Small intestine (tissue), 7 donors: ENCODE measurements around the gene PHACTR1. TPM values are rescaled to one million over a fixed set of nuclear protein-coding genes. Genes with fewer than 3 reads are reported as not detected.

Experiments used
- DNase-seq, 2 donors: peaks; one replicate each; pipeline versions ENCODE4 v3.0.0 to v3.0.0-alpha.2; 2013
- FAIRE-seq: peaks from 2 replicates; lab custom pipeline; 2012; peaks lifted over from hg19 to GRCh38; lab: Jason Lieb, UNC
- H3K27ac ChIP-seq, 3 donors: one replicate each; pipeline ENCODE4 v1.5.1; 2013; ENCODE audit warnings: low read length in 2 of 3, mild to moderate bottlenecking in 2 of 3, control low read depth in 1 of 3, inconsistent platforms in 1 of 3, low read depth in 1 of 3, moderate library complexity in 1 of 3
- H3K27me3 ChIP-seq, 3 donors: one replicate each; pipeline ENCODE4 v1.6.1; 2013; ENCODE audit warnings: low read length in 3 of 3, inconsistent platforms in 1 of 3; ENCODE audit not compliant: control insufficient read depth in 3 of 3, insufficient read depth in 3 of 3
- H3K36me3 ChIP-seq, 3 donors: one replicate each; pipeline ENCODE4 v1.6.1; 2013; ENCODE audit warnings: low read length in 3 of 3, inconsistent platforms in 1 of 3, low read depth in 1 of 3, mild to moderate bottlenecking in 1 of 3, moderate library complexity in 1 of 3; ENCODE audit not compliant: control insufficient read depth in 3 of 3, insufficient read depth in 2 of 3
- H3K4me1 ChIP-seq, 3 donors: one replicate each; pipeline ENCODE4 v1.6.1; 2013; ENCODE audit warnings: low read length in 2 of 3, inconsistent platforms in 1 of 3, low read depth in 1 of 3, mild to moderate bottlenecking in 1 of 3, moderate library complexity in 1 of 3; ENCODE audit not compliant: control insufficient read depth in 3 of 3, insufficient read depth in 2 of 3
- H3K4me3 ChIP-seq, 3 donors: one replicate each; pipeline ENCODE4 v1.5.1; 2013; ENCODE audit warnings: low read length in 3 of 3, control low read depth in 1 of 3, inconsistent platforms in 1 of 3, low read depth in 1 of 3, mild to moderate bottlenecking in 1 of 3, moderate library complexity in 1 of 3
- H3K9me3 ChIP-seq, 2 donors: one replicate each; pipeline ENCODE4 v1.6.1; 2013; ENCODE audit warnings: low read depth in 1 of 2, low read length in 1 of 2; ENCODE audit not compliant: control insufficient read depth in 2 of 2, insufficient read depth in 1 of 2
- WGBS, 3 donors: extraction: QIAGEN DNeasy Blood & Tissue Kit; methylation state at CpG; one replicate each; pipeline ENCODE4 v1.1.7; 2013; 5-methylcytosine and 5-hydroxymethylcytosine counted together
- polyA plus RNA-seq, 4 donors: library from polyadenylated mRNA; stranded (reverse) in 3 of 4; unstranded in 1 of 4; fragments of 200-250 nt in 3 of 4; fragments of 120-200 nt in 1 of 4; gene quantifications; one replicate each; pipeline versions ENCODE4 v1.2.1 to v1.2.3, GENCODE V29; 2013
- donor health status: healthy with polysubstance abuse.
- donor health status: control.
- donor health status: control.
- donor health status: Bipolar disorder and iron deficiency.
- donor health status: healthy.

The PHACTR1 gene
- polyA plus RNA-seq, 4 donors = 0.67 to 3.8 (median 1.8) TPM

DNA sequence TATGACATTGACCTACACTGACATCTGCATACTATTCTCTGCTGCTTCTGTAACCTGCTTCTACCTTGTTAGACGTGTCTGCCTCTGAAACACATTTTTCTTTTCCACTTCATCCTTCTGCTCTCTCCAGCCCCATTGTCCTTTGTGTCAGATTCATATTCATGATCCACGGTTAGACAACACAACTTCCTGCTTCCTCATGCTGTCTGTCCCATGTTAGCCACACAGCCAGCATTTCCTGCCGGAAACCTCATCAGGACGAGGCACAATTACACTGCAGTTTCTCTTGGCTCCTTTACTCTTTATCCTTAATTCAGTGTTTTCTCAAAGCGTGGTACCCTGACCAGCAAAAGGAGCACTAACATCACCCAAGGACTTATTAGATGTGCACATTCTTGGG is 461.5 kb downstream of the PHACTR1 start:
- FAIRE-seq = no peak
- Histone ChIP-seq H3K4me3 (no peak overlapping the region), H3K4me1 (no peaks in the 10 kb centered on the region), H3K27ac (no peak overlapping the region), H3K27me3 (peaks cover 0 to 5% (median 0%) of the 10 kb centered on the region in 3 donors), H3K36me3 (no peaks in the 10 kb centered on the region), H3K9me3 (no peaks in the 10 kb centered on the region)
- 38 to 51% (median 43%) methylated on average over 5 of the region's 5 CpGs for WGBS, 3 donors
- DNase-seq = no peak

DNA sequence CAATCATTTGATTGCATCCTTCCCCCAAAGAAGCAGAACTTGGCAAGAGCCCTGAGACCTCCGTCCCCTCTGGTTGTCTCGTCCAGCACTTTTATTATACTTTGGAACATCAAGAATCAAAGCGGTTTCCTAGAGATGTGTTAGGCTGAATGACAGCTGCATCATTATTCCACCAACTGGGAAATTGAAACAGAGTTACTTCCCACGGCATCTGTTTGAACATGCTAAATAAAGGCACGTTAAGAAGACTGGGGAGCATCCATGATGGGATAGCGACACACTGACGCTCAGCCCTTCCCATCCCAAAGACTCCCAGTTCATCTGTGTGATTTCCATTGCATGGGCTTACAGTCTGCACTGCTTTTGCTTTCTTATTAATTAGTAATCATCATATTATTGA is 464.0 kb downstream of the PHACTR1 start:
- 81 to 95% (median 90%) methylated on average over 7 of the region's 7 CpGs for WGBS, 3 donors
- Histone ChIP-seq H3K36me3 (peaks cover 0 to 3% (median 0%) of the 10 kb centered on the region in 3 donors), H3K4me3 (no peak overlapping the region), H3K27me3 (peaks cover 0 to 2% (median 0%) of the 10 kb centered on the region in 3 donors), H3K9me3 (no peaks in the 10 kb centered on the region), H3K4me1 (no peaks in the 10 kb centered on the region), H3K27ac (no peak overlapping the region)
- FAIRE-seq (no peak), DNase-seq (no peak)

DNA sequence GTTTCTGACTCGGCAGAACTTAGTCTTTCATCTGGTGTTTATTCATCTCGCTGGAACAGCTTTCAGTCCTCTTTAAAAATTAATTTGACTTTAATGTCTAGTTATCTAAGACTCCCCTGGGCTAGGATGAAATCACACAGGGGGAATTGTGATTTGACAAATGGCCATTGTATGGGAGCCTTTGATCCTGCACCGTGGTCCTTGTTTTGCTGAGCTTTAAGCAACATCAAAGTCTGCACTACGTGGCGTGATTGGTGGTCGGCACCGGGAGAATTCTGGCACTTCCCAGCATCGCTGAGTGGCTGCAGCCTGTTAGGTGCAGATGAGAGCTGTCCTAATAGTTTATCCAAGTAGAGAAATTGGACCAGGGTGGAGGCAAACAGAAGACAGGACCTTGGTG is 464.8 kb downstream of the PHACTR1 start:
- DNase-seq = no peak
- WGBS, 3 donors = 13 to 37% (median 19%) methylated on average over 8 of the region's 8 CpGs

DNA sequence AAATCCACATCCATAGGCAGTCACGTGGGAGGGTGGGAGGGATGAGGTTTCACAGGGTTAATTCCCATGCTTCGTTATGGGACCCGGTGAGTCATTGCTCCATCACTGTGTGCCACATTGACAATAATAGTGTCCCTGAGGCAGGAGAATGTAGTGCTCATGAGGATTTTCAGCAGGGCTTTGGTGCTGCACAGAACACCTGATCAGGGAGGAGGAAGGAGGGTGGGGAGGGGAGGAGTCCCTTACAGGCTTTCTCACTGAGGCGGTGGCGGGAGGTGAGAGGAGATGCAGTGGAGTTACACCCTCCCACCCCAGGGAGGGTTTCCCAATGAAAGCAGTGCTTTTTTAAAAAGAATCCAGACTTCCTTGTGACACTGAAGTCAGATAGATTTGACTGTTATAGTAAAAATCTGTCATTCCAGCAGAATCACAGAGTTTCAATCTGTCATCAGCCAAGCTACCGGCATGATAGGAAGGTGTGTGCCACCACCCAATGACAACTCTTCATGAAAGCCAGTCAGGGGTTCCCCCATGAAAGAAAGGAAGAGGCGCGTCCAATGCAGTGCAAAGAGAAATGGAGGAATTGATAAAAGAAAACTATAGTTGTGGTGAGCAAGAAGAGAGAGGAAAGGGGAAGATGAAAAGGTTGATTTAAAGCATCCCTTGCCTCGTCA is 467.0 kb downstream of the PHACTR1 start:
- WGBS, 3 donors = 81 to 83% (median 82%) methylated on average over 9 of the region's 9 CpGs
- peaks cover 0 to 3% (median 0%) of the 10 kb centered on the region in 3 donors for H3K36me3 ChIP-seq

More for the DNA sequence above, 464.8 kb downstream of the PHACTR1 start:
- Histone ChIP-seq H3K36me3 (peaks cover 0 to 3% (median 0%) of the 10 kb centered on the region in 3 donors), H3K4me1 (no peaks in the 10 kb centered on the region), H3K9me3 (no peaks in the 10 kb centered on the region), H3K27ac (no peak overlapping the region), H3K27me3 (peaks cover 0 to 2% (median 0%) of the 10 kb centered on the region in 3 donors), H3K4me3 (no peak overlapping the region)
- FAIRE-seq = no peak

DNA sequence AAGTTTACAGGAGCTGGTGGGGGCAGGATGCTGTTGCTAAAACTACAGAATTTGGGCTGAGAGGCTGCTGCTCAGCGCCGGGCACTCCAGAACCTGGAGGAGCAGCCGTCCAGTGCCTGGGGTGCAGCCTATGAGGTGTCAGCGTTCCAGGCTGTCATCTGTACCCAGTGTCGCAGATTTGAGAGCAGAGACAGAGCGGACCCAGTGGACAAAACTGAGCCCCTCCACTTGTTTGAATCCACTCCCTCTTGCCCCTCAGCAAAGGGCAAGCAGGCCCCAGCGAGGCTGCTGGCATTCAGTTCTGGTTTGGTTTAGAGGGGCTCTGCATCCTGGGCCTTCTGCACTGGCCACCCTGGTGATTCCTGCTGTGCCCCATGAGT is 467.5 kb downstream of the PHACTR1 start:
- H3K27me3 ChIP-seq = peaks cover 0 to 2% (median 0%) of the 10 kb centered on the region in 3 donors
- H3K36me3 ChIP-seq = peaks cover 0 to 3% (median 0%) of the 10 kb centered on the region in 3 donors
- no peaks in the 10 kb centered on the region for H3K9me3 ChIP-seq
- H3K4me3 ChIP-seq = no peak overlapping the region
- DNase-seq (no peak), FAIRE-seq (no peak)
- WGBS, 3 donors = 91 to 93% (median 93%) methylated on average over 7 of the region's 7 CpGs
- no peak overlapping the region for H3K27ac ChIP-seq
- H3K4me1 ChIP-seq = no peaks in the 10 kb centered on the region

More for the DNA sequence above, 467.0 kb downstream of the PHACTR1 start:
- H3K4me3 ChIP-seq = no peak overlapping the region
- peaks cover 0 to 2% (median 0%) of the 10 kb centered on the region in 3 donors for H3K27me3 ChIP-seq
- FAIRE-seq (no peak), DNase-seq (no peak)
- H3K9me3 ChIP-seq = no peaks in the 10 kb centered on the region
- no peaks in the 10 kb centered on the region for H3K4me1 ChIP-seq
- no peak overlapping the region for H3K27ac ChIP-seq

DNA sequence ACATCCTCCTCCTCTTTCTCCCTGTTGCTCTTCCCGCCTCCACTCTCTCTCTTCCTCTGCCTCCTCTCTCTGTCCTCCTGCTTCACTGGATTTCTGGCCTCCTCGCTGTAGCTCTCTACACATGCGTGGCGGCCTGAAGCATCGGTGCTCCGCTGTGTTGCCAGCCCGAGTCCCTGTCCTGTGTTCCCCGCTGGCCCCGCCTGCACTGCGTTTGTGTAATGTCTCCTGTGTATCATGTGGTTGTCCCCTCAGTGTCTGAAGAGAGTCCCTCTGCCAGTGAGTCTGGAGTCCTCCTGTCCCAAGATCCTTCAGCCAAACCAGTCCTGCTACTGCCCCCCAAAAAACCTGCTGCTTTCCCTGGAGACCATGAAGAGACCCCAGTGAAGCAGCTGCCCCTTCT is 468.0 kb downstream of the PHACTR1 start:
- Histone ChIP-seq H3K36me3 (peaks cover 0 to 3% (median 0%) of the 10 kb centered on the region in 3 donors), H3K27me3 (peaks cover 0 to 2% (median 0%) of the 10 kb centered on the region in 3 donors), H3K4me3 (no peak overlapping the region), H3K4me1 (no peaks in the 10 kb centered on the region), H3K9me3 (no peaks in the 10 kb centered on the region), H3K27ac (no peak overlapping the region)
- WGBS, 3 donors = 93 to 96% (median 95%) methylated on average over 10 of the region's 10 CpGs
- DNase-seq (no peak), FAIRE-seq (no peak)

DNA sequence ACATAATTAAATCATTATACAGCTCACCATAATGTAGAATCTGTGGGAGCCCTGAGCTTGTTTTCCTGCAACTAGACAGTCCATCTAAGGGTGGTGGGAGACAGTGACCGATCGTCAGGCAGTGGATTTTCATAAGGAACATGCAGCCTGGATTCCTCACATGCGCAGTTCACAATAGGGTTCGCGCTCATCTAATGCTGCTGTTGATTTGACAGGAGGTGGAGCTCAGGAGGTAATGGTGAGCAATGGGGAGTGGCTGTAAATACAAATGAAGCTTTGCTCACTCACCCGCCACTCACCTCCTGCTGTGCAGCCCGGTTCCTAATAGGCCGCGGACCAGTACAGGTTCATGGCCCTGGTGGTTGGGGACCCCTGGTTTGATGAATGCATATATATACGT is 470.3 kb downstream of the PHACTR1 start:
- Histone ChIP-seq H3K9me3 (no peaks in the 10 kb centered on the region), H3K27ac (no peak overlapping the region), H3K4me3 (no peak overlapping the region), H3K4me1 (peaks cover 0 to 9% (median 0%) of the 10 kb centered on the region in 3 donors), H3K27me3 (peaks cover 0 to 2% (median 0%) of the 10 kb centered on the region in 3 donors), H3K36me3 (peaks cover 0 to 3% (median 0%) of the 10 kb centered on the region in 3 donors)
- FAIRE-seq = no peak
- WGBS, 3 donors = 94% methylated on average over 10 of the region's 10 CpGs
- no peak for DNase-seq

DNA sequence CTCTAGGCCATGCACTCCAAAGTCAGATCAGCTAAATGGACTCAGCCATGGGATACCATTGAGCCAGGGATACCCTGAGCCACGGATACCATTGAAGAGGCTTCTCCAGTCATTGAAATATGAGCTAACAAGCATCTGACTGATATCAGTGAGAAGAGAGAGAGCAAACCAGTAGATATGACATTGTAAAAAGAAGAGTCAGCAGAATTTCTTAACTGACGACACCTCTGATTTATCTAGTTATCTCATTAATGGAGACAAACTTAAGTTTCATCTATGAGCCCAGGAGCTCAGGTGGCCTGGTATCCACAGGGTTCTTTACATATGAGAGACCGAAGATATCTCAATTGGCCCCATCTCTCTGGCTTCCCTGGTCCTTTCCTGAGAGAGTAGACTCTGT is 471.1 kb downstream of the PHACTR1 start:
- peaks cover 0 to 9% (median 0%) of the 10 kb centered on the region in 3 donors for H3K4me1 ChIP-seq
- H3K27me3 ChIP-seq = no peaks in the 10 kb centered on the region
- no peaks in the 10 kb centered on the region for H3K9me3 ChIP-seq
- peaks cover 0 to 3% (median 0%) of the 10 kb centered on the region in 3 donors for H3K36me3 ChIP-seq
- no peak for DNase-seq
- H3K27ac ChIP-seq = no peak overlapping the region
- 88% methylated on average over 3 of the region's 3 CpGs for WGBS, 3 donors
- no peak for FAIRE-seq
- no peak overlapping the region for H3K4me3 ChIP-seq
